HG03103 (cell line): ENCODE measurements around the gene BLOC1S1.

Source experiments
- ATAC-seq: cut with Tn5 transposase; IDR thresholded peaks from one replicate; pipeline ENCODE4 v1.9.1; 2021; ENCODE audit warnings: low read depth; ENCODE audit not compliant: unreplicated experiment

Gene BLOC1S1

DNA sequence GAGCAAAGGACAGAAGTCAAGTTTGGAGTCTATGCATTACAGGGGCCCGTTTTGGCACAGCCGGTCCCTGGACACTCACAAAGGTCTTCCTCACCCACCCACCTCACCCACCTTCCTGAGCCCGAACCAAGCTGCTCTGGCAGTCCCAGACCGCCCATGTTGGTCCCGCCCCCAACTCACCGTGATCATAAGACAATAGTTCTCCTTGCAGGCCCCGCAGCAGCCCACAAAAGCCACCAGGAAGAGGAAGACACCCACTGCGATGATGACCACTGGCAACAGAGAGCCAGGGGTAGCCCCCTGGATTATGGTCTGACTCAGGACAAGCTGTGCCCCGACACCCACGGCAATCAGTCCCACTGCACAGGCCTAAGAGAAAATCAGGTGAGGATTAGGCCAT lies 11.1 kb downstream of the BLOC1S1 start:
- ATAC-seq = no peak

DNA sequence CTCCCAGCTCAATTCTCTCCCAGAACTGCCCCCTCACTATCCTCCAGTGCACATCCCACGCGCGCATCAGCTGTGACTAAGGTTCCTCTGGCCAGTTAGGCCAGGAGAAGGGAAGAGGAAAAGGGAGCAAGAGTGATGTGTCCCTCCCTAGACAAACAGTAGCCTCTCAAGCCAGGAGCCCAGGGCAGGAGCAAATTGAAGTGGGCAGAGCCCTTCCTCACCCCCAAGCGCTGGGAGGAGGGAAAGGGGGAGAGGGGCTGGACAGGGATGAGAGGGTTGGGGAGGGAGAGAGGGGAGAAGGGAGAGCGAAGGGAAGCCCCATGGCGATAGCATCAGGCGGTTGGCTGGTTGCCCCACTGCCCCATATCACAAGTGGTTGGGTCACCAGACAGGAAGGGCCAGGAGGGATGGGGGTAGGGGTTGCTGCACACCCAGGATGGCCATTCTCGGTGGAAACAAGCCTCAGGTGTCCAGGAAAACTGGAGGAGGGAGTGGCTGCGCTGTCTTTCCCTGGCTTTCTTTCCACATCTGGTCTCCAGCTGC lies 11.9 kb downstream of the BLOC1S1 start:
- ATAC-seq = no peak

DNA sequence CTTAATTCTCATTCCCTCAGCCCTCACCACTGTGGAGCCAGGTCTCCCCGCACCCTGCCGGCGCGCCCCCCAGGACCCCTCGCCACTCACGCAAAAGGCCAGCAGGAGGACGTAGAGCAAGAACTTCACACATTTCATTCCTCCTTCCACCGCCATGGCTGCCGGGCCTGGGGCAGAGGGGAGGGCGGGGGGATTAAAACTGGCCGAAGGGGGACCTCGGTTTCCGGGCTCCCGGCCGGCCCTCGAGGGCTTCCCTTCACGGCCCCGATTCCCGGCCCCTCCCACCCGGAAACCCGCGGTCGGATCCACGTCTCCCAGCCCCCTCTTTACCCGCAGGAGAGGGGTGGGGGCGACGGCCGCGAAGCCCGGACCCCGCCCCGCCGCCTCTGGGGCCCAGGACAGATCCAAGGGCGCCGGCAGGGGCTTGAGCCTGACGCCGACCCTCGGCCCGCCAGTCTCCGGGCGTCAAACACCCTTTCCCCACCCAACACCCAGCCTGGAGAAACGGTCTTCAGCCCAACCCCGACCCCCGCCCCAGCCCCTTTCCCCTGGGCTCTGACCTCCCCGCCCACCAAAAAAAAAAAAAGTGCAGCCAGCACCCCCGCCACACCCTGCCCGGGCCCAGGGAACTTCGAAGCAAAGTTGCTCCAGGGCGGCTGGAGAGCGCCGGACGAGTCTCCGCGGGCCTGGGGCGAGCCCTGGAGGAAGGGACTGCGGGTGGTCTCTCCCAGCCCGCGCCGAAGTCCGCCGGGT lies 12.5 kb downstream of the BLOC1S1 start:
- peak; percentile 14 for ATAC-seq

DNA sequence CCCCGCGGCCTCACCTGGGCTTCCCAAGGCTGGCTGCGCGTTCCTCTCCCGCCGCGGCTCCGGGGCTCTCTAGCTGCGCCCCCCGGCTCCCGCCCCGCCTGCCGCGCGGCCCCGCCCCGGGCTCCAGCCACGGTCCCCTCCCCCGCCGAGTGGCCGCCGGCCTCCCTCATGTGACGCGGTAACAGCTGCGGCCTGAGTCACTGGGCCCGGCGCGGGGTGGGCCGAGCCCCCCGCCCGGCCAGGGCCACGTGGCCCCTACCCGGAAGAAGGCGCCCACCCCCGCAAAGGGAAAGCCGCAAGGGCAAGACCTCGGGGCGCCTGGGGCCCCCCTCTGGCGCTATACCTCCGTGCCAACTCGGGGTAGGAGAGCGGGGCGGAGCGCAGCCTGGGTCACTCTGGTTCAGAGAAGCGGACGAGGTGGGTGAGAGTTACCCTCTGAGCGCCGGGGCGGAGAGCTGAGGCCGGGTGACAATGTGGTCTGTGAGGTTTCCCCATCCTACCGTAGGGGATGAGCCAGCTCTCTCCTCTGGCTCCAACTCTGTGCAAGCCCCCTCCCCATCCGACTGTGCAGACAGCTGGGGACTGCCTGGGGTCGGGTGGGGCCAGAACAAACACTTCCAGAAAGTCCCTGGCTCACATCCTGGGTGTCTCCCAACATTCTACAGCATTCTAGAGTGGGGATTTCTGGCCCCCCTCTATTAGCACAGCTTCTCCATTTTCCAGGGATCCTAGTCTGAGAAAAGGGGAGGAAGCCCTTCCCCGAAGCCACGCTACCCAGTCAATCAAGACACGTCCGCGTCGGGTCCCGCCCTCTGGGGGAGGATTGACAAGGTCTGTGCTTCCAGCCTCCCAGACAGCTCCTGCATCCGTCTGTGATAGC lies 13.3 kb downstream of the BLOC1S1 start, which contains the start of gene CD63:
Gene CD63, minus strand, starts transcription at position 71 of the 880 bp plus-strand sequence. CDS start 668 bp downstream, outside the sequence.
- peak; percentile 48 for ATAC-seq

DNA sequence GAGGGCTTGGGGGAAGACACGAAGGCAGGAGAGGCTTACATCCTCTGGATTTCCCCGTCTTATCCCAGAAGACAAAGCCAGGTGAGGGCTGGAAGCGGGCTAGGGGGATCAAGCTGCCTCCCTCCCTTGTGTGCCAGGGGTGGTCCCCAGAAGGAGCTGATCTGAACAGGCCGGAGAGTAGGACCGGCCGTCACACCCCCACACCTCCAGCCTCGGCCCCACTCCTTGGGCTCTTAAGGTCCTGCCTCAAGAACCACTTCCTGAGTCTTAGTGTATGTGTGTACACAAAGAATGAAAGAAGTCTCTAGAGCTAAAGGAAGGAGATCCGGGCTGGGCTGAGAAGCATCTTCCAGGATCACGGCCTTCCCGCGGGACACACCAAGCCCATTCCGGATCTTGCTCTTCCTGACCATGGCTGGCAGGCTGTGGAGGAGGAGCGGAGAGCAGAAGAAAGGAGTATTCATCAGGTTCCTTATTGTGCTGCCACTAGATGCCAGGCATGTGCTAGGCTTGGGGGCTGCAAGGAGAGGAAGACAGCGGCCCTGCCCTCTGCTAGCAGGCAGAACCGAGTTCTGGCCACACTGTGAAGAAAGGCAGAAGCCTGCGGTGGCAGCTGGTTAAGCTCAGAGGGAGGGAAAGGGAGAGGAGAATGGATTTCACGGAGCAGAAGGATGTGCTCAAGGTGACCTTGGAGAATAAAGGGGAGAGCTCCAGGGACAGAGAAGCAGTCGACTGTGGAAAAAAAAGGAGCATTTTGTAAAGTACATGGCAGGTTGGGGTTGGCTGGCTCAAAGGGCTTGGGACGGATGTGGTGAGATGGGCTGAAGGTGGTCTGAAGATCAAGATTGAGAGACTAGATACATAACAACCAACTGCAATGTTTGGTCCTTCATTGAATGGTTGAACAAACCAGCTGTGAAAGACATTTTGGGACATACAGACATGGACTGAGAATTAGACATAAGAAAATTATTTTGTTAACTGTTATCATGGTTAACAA lies 14.3 kb downstream of the BLOC1S1 start:
- ATAC-seq = peak; percentile 26

DNA sequence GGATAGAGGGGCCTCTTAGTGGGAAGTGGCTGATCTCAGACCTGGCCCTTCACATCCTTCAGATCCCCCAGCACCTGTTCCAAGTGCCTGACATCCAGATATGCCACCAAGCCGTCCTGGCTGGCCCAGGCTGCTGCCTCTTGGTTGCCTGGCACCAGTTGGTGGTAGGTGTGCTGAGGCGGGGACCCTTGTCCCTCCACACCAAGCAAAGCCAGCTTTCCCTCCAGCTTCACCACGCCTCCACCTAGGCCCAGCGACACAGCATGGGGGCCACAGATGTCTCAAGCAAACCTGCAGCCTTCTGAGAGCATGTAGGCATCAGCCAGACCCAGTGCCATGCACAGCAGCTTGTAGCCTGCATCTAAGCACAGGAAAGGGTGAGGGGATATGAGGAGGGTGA lies 16.4 kb downstream of the BLOC1S1 start:
- no peak for ATAC-seq

DNA sequence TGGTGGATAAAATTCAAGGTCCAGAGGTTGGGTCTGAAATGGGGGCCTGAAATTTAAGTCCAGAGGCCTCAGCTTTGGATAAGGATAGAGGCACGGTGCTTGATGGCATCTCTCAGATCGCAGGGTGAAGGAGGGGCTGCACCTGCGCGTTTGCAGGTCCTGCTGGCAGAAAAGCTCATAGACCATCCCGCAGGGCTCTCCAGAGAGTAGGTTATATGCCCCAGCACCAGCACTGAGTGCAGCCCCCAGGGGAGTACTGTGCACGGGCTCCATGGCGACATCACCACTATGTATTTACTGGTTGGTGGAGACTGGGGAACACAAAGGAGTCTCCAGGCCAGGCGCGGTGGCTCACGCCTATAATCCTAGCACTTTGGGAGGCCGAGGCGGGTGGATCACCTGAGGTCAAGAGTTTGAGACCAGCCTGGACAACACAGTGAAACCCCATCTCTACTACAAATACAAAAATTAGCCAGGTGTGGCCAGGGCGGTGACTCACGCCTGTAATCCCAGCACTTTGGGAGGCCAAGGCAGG lies 17.2 kb downstream of the BLOC1S1 start:
- ATAC-seq = no peak

DNA sequence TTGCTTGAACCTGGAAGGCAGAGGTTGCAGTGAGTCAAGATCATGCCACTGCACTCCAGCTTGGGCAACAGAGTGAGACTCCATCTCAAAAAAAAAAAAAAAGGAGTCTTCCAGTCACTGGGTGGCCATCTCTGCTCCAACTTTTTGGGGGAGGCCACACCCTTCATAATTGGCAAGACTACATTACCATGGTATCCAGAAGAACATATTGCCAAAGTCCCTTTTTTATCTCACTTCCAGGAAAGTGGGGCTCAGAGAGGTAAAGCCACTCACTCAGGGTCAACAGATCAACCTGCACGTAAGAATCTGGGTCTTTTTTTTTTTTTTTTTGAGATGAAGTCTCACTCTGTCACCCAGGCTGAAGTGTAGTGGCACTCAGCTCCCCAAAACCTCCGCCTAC lies 18.0 kb downstream of the BLOC1S1 start:
- no peak for ATAC-seq

DNA sequence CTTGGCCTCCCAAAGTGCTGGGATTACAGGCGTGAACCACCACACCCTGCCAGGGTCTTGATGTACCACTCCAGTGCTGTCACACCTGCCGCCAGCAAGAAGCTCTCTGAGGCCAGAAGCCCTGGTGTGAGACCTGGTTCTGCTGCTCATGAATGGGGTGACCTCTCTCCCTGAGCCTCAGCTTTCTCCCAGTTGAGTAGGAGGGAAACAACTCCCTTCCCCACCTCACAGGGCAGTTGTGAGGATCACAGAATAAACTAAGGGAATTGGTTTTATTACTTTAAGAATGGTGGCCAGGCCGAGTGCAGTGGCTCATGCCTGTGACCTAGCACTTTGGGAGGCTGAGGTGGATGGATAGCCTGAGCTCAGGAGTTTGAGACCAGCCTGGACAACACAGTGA lies 18.7 kb downstream of the BLOC1S1 start:
- ATAC-seq = no peak

DNA sequence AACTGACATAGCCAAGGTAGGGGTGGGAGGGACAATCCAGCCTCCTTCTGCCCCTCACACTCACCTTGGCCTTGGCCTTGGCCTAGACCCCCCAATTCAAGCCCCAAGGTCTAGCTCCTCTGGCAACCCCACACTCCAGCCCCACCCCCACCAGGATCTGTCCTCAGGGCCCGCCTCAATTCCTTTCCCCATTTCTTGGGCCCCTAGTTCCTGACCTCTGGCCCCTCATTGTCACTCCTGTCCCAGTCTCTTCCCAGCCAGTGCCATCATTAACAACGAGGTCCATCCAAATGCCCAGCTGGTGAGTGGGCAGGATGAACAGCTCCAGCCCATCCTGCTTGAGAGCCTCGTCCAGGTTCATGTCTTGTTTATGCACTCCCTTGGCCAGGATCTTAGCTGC lies 20.2 kb downstream of the BLOC1S1 start:
- ATAC-seq = no peak

DNA sequence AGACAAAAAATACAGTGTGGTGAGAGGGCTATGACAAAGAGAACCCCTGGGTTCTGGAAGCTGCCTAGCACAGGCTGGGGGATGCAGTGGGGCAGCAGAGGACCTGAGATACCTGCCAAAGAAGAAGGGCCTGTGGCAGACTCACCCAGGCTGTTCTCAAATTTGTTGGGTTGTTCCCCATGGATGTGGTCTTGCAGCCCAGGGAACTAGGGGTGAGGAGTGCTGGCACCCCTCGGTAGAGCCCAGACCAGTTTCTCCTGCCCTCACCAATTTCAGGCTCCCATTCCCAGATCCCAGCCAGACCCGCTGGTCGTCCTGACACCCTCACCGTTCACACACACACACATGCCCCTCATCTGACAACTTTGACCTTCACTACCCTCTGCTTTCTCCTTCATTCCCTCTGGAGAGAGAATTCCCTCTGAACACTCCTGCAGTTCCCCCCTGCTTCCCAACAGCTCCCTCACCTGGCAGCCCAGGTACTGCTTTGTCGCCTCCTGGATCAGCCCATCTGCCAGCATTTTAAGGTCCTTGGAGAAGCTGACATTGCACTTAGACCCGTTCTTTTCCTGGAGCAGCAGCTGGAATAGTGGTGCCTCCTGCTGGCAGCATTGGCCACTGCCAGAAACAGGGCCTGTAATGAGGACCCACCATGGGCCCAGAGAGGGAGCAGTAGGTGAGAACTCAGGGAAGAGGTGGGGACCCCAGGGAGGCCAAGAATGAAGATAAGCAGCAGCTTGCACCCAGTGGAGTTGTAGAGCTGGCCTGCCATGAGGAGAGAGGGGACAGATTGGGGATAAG lies 21.1 kb downstream of the BLOC1S1 start:
- no peak for ATAC-seq

DNA sequence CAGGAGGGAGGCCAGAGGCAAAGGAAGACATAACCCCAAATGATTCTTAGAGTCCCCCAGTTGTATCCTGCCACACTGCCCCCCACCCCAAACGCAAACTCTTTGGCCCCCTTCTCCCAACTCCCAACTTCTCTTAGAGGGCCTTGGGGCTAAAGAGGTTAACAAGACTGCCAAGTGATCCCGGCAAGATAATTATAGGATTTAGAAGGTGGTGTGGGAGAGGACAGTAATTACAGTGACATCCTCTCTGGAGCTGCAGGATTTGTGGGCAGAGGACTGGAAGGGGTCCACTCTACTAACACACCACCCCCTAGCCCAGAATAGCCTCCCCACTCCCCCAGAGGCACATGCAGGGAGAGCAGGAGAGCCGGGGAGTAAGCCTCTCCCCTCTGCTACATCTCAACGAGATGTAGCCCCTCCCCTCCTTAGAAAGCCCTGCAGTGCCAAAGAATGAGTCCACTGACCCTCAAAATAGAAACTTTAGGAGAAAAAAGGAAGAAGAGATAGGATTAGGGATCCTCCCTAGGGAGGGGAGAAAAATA lies 21.8 kb downstream of the BLOC1S1 start:
- ATAC-seq = peak; percentile 5

DNA sequence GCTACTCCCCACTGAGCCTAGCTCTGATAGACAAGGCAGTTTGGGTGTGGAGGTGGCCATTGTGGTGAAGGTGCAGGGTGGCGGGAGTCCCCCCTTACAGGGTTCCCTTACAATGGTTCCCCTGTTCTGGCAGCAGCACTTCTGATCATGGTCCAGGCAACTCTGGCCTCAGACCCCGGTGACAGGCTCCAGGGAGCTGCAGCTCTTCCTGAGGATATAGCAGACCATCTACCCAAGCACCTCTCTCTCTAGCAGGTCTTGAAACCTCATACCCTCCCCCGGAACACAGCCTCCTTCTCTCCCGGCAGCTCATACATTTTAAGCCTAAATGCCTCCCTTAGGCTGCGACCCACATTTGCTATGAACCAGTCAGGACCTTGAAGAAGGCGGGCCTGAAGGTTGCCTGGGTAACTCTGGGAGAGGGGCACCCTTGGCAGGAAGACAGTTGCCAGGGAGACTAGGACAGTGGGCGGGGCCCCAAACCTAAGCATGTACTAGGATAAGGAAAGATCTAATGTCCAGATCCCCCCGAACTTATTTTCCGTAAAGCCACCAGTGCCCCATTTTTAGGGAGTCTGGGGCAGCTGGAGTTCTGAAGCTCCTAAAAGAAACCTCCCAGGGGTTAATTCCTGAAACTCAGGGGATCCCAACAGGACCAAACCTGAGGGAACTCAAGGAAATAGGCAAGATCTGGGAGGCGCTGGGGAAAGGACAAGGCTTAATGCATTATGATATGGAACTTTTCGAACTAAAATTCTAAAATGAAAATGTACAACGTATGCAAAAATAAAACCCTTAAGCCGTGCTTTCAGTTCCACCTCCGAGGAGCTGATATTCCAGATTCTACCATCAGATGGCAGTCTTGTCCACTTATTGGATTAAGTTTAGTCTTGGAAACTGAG lies 22.5 kb downstream of the BLOC1S1 start:
- ATAC-seq = peak; percentile 76

DNA sequence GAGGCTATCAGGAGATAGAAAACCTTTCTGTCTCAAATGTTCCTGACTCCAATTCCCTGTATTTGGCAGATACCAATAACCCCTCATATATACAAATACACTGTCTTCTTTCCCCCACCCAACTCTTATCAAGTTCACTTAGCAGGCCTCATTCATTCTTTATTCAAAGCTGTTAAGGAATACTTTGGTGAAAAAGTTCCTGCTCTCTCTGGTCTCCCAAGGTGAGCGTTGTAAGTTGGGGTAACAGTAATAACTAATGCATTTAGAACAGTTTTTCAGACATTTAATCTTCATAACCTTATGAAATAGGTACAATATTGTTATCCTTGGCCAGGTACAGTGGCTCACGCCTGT lies 23.2 kb downstream of the BLOC1S1 start:
- ATAC-seq = no peak

DNA sequence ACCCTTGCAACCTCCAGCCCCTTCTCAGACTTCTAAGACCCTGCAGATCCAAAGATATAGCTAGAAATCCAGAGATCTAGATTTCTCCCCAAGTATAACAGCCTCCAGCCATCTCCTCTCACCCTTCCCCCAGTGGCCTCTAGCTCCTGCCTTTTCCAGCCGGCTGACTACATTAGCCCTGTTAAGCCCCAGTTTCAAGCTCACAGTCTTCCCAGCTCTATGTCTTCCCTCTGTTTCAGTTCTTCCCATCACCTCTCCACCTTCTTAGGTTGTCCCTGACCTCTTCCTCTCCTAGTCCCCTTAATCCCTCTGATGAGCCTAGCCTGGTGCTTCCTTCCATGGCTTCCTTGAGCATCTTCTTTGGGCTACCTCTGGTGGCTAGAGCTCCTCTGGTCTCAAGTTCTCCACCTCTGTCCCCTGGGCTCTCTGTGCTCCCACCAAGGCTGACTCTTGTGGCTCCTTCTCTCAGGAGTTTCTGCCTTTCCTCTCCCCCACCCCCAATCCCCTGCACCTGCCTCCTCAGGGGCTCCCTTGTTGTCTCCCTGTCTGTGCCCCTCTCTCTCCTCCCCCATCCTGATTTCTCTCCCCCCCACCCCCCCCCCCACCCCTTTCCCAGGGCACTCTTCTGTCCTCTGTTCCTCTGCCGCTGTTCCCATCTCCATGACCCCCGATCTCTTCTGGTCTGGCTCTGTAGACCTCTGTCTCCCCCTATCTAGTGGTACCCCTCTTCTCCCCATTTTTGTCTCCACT lies 26.3 kb downstream of the BLOC1S1 start:
- ATAC-seq = no peak

DNA sequence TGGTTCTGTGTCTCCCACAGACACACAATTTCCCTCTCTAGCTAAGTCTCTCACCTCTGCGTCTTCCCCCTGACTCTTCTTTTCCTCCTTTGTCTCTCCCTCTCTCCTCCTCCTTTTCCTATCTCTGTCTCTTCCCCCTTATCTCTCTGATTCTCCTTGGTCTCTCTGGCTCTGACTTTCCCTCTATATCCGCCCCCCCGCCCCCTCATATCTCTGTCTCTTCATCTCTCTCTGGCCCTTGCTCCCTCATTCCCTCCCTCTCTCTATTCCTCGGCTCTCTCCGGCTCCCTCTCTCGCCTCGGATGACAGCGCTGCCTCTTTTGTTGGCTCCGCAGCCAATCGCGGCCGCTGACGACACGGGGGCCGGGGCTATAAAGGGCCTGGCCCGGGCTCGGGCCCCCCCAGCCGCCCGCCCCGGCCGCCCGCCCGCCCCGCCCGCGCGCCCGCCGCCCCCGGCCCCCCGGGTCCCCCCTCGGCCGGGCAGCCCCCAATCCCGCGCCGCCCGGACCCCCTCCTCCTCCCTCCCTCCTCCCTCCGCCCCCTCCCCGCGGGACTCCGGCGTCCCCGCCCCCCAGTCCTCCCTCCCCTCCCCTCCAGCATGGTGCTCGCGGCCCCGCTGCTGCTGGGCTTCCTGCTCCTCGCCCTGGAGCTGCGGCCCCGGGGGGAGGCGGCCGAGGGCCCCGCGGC lies 27.0 kb downstream of the BLOC1S1 start, which contains the start of gene GDF11:
Gene GDF11, plus strand, starts transcription at position 404 of the 687 bp plus-strand sequence. Its CDS starts 195 bp downstream, at position 599.
- ATAC-seq = peak; percentile 28
